SK-N-SH (cell line): Measurements from ENCODE around the gene IL36G. TPM values are rescaled to one million over a fixed set of nuclear protein-coding genes. Genes with fewer than 3 reads are reported as not detected.

Experiments
- CTCF ChIA-PET: fragments of 300-600, 350-600 bp; formaldehyde crosslinking; extraction: SDS; loops from one replicate; lab custom pipeline; 2021; lab: Yijun Ruan, JAX
- POLR2A ChIA-PET: fragments of 350-600 bp; sonication (Branson Sonifier 250); formaldehyde crosslinking; extraction: SDS; loops from one replicate; lab custom pipeline; 2020; ENCODE audit warnings: antibody characterized with exemption, inconsistent platforms; lab: Yijun Ruan, JAX
- DNase-seq: peaks from one replicate; pipeline ENCODE4 v3.0.0; 2012
- H2AFZ ChIP-seq: fragments of 200-600 bp; sonication (generic); 2 replicates; pipeline ENCODE4 v1.8.1; 2016; ENCODE audit warnings: antibody characterized with exemption, mild to moderate bottlenecking, low read depth
- H3F3A ChIP-seq: fragments of 200-600 bp; sonication (generic); replicated peaks from 2 replicates; pipeline ENCODE3; 2016; ENCODE audit warnings: antibody characterized with exemption, mild to moderate bottlenecking; ENCODE audit not compliant: insufficient read depth
- H3K27ac ChIP-seq, 2 experiments: fragments of 200-500 bp in 1 of 2; fragments of 200-600 bp in 1 of 2; sonication (Bioruptor generic) in 1 of 2; sonication (generic), shearing (Covaris generic) in 1 of 2; 2 replicates each; pipeline versions ENCODE4 v1.5.1 to v1.6.1; 2014 to 2016; ENCODE audit warnings: low read depth in 2 of 2, inconsistent platforms in 1 of 2, low read length in 1 of 2, mild to moderate bottlenecking in 1 of 2, mixed read lengths in 1 of 2
- H3K27me3 ChIP-seq: fragments of 200-600 bp; sonication (generic), shearing (Covaris generic); 2 replicates; pipeline ENCODE4 v1.6.1; 2016; ENCODE audit warnings: mixed run types; ENCODE audit not compliant: insufficient read depth
- H3K36me3 ChIP-seq, 2 experiments: fragments of 200-500 bp in 1 of 2; fragments of 200-600 bp in 1 of 2; sonication (Bioruptor generic) in 1 of 2; sonication (generic) in 1 of 2; replicated peaks in 1 of 2; 2 replicates each; pipeline versions ENCODE3 to v1.5.1; 2014 to 2016; ENCODE audit warnings: low read length in 1 of 2, mild to moderate bottlenecking in 1 of 2; ENCODE audit not compliant: insufficient read depth in 2 of 2, control insufficient read depth in 1 of 2
- H3K4me1 ChIP-seq, 2 experiments: fragments of 200-500 bp in 1 of 2; fragments of 200-600 bp in 1 of 2; sonication (Bioruptor generic) in 1 of 2; sonication (generic), shearing (Covaris generic) in 1 of 2; 2 replicates each; pipeline versions ENCODE4 v1.5.1 to v1.6.1; 2014 to 2016; ENCODE audit warnings: low read depth in 1 of 2, low read length in 1 of 2, mixed run types in 1 of 2; ENCODE audit not compliant: insufficient read depth in 2 of 2, control insufficient read depth in 1 of 2
- H3K4me2 ChIP-seq: fragments of 200-600 bp; sonication (generic), shearing (Covaris generic); 2 replicates; pipeline ENCODE4 v1.6.1; 2017; ENCODE audit warnings: mixed run types
- H3K4me3 ChIP-seq, 2 experiments: fragments of 200-500 bp in 1 of 2; fragments of 200-600 bp in 1 of 2; sonication (Bioruptor generic) in 1 of 2; sonication (generic), shearing (Covaris generic) in 1 of 2; 2 replicates each; pipeline versions ENCODE4 v1.5.1 to v1.8.1; 2014 to 2016; ENCODE audit warnings: low read depth in 2 of 2, inconsistent platforms in 1 of 2, low read length in 1 of 2, mild to moderate bottlenecking in 1 of 2, mixed read lengths in 1 of 2, moderate library complexity in 1 of 2
- H3K79me2 ChIP-seq: fragments of 200-600 bp; sonication (generic); 2 replicates; pipeline ENCODE4 v1.8.1; 2017; ENCODE audit warnings: mild to moderate bottlenecking; ENCODE audit not compliant: insufficient read depth
- H3K9ac ChIP-seq: fragments of 200-600 bp; sonication (generic); 2 replicates; pipeline ENCODE4 v1.6.1; 2017; ENCODE audit warnings: mixed run types
- H3K9me2 ChIP-seq: fragments of 200-600 bp; sonication (generic); 2 replicates; pipeline ENCODE4 v1.6.1; 2017; ENCODE audit warnings: mixed run types
- H3K9me3 ChIP-seq: fragments of 200-600 bp; sonication (generic); 2 replicates; pipeline ENCODE4 v1.6.1; 2017; ENCODE audit warnings: mixed run types, mild to moderate bottlenecking, moderate library complexity
- H4K20me1 ChIP-seq: fragments of 200-600 bp; sonication (generic); 2 replicates; pipeline ENCODE4 v1.6.1; 2017; ENCODE audit warnings: mild to moderate bottlenecking, mixed run types; ENCODE audit not compliant: insufficient read depth
- EP300 ChIP-seq, 2 experiments: IDR thresholded peaks; 2 replicates each; pipeline versions ENCODE4 v1.4.0 to v1.6.1; 2012; ENCODE audit warnings: borderline replicate concordance in 1 of 2, low read depth in 1 of 2, low read length in 1 of 2
- EZH2phosphoT487 ChIP-seq: fragments of 200-600 bp; sonication (generic); IDR thresholded peaks from 2 replicates; pipeline ENCODE4 v1.6.1; 2017; ENCODE audit warnings: low read depth, mixed run types, mild to moderate bottlenecking, antibody characterized with exemption, moderate library complexity, borderline replicate concordance
- FOXJ3 ChIP-seq: sonication (generic); formaldehyde crosslinking; IDR thresholded peaks from 2 replicates; pipeline ENCODE4 v1.5.1; 2020; ENCODE audit warnings: mild to moderate bottlenecking, missing genetic modification reagents
- JUND ChIP-seq: IDR thresholded peaks from 2 replicates; pipeline ENCODE4 v1.4.0; 2012
- NFIC ChIP-seq: IDR thresholded peaks from 2 replicates; pipeline ENCODE4 v1.4.0; 2012; ENCODE audit warnings: borderline replicate concordance
- RAD21 ChIP-seq: IDR thresholded peaks from 2 replicates; pipeline ENCODE4 v1.6.1; 2012; ENCODE audit warnings: mild to moderate bottlenecking, low read length
- RFX5 ChIP-seq: IDR thresholded peaks from 2 replicates; pipeline ENCODE4 v1.6.1; 2012; ENCODE audit warnings: mild to moderate bottlenecking, improper control_type of control experiment, low read length
- RXRA ChIP-seq: IDR thresholded peaks from 2 replicates; pipeline ENCODE4 v1.4.0; 2012; ENCODE audit warnings: low read depth, mild to moderate bottlenecking, borderline replicate concordance
- TCF12 ChIP-seq: IDR thresholded peaks from 2 replicates; pipeline ENCODE4 v1.4.0; 2012
- USF2 ChIP-seq: fragments of 150-350 bp; IDR thresholded peaks from 2 replicates; pipeline ENCODE4 v1.6.1; 2017; ENCODE audit warnings: antibody characterized with exemption, low read length, low read depth, borderline replicate concordance
- WGBS: methylation state at CpG from one replicate; pipeline ENCODE4 v1.1.6; 2017; ENCODE audit warnings: low lambda C conversion rate; 5-methylcytosine and 5-hydroxymethylcytosine counted together
- polyA plus RNA-seq, 3 experiments: library from polyadenylated mRNA; depleted of rRNA; stranded (reverse); fragments of >200 nt; gene quantifications; 2 replicates each; pipeline ENCODE4 v1.2.3, GENCODE V29; 2012

Gene IL36G
- polyA plus RNA-seq, 1 of the 3 experiments (the other 2 are of a cell fraction) = not detected

GRCh38 chr2:112944971-112945370 lies 32.8 kb upstream of the IL36G start:
- Histone ChIP-seq H3K9ac (no peak overlapping the region), H3K9me3 (peaks cover 8% of the 10 kb centered on the region; the same call in 1 of the 2 replicates), H3K4me2 (no peak overlapping the region), H3K27ac (no peak overlapping the region), H2AFZ (no peak overlapping the region), H3K27me3 (peaks cover 10% of the 10 kb centered on the region; the same call in 1 of the 2 replicates), H4K20me1 (no peaks in the 10 kb centered on the region), H3K79me2 (no peaks in the 10 kb centered on the region), H3F3A (no peaks in the 10 kb centered on the region), H3K36me3 (no peaks in the 10 kb centered on the region), H3K4me1 (no peaks in the 10 kb centered on the region), H3K9me2 (no peaks in the 10 kb centered on the region), H3K4me3 (no peak overlapping the region)
- DNase-seq = no peak
- WGBS = 0% methylated on average over 1 of the region's 1 CpG
- ChIA-PET CTCF (interaction anchor here (0.6 to 1.1 kb wide), 2 partner anchors 14 to 219 kb away, joined by 3 read pairs; no protein-coding TSS in a partner anchor), POLR2A (no interaction called here)
- TF ChIP-seq USF2 (no peak), FOXJ3 (no peak)

- H3K36me3 ChIP-seq = no peaks in the 10 kb centered on the region
- DNase-seq = no peak
- H3K9ac ChIP-seq = no peak overlapping the region
- CTCF ChIA-PET = interaction anchor here (0.7 to 4.5 kb wide), 3 partner anchors 13 to 298 kb away, joined by 3 to 23 read pairs (median 13); no protein-coding TSS in a partner anchor
- H3F3A ChIP-seq = no peaks in the 10 kb centered on the region
- no peak overlapping the region for H2AFZ ChIP-seq
- H3K27ac ChIP-seq = no peak overlapping the region
- POLR2A ChIA-PET = no interaction called here
- no peaks in the 10 kb centered on the region for H3K9me2 ChIP-seq
- H3K79me2 ChIP-seq = no peaks in the 10 kb centered on the region
- no peak overlapping the region for H3K4me3 ChIP-seq
- peaks cover 12% of the 10 kb centered on the region; the same call in 1 of the 2 replicates for H3K27me3 ChIP-seq
- TF ChIP-seq TCF12 (no peak), RXRA (no peak), RAD21 (no peak), JUND (no peak)
- no peaks in the 10 kb centered on the region for H3K4me1 ChIP-seq
- peaks cover 8% of the 10 kb centered on the region; the same call in 1 of the 2 replicates for H3K9me3 ChIP-seq
- H4K20me1 ChIP-seq = no peaks in the 10 kb centered on the region
- WGBS = 0% methylated on average over 2 of the region's 2 CpGs
- H3K4me2 ChIP-seq = no peak overlapping the region
Observed at GRCh38 chr2:112946086-112946485, 31.7 kb upstream of the IL36G start.

GRCh38 chr2:112947374-112947773 lies 30.4 kb upstream of the IL36G start:
- no peak overlapping the region for H2AFZ ChIP-seq
- DNase-seq = no peak
- H3K9ac ChIP-seq = no peak overlapping the region
- ChIA-PET POLR2A (no interaction called here), CTCF (interaction anchor here (2.4 to 4.5 kb wide), 2 partner anchors 12 to 198 kb away, joined by 13 to 23 read pairs; no protein-coding TSS in a partner anchor)
- no peaks in the 10 kb centered on the region for H3K79me2 ChIP-seq
- no peaks in the 10 kb centered on the region for H4K20me1 ChIP-seq
- H3K4me2 ChIP-seq = no peak overlapping the region
- no peaks in the 10 kb centered on the region for H3K36me3 ChIP-seq
- no peak overlapping the region for H3K27ac ChIP-seq
- H3K9me2 ChIP-seq = no peaks in the 10 kb centered on the region
- no peaks in the 10 kb centered on the region for H3K4me1 ChIP-seq
- H3K4me3 ChIP-seq = no peak overlapping the region
- H3F3A ChIP-seq = no peaks in the 10 kb centered on the region
- WGBS = 0% methylated on average over 2 of the region's 2 CpGs
- peaks cover 12% of the 10 kb centered on the region; the same call in 1 of the 2 replicates for H3K27me3 ChIP-seq
- no peak for TF ChIP-seq EP300 (IDR thresholded peaks at IDR 0.05; ENCODE audit: borderline replicate concordance in 1 of 2, low read depth in 1 of 2, low read length in 1 of 2)
- TF ChIP-seq EZH2phosphoT487 = no peak
- no peak for TF ChIP-seq RFX5
- no peak for TF ChIP-seq NFIC
- TF ChIP-seq, all 33 proteins: peak for 0
- peaks cover 8% of the 10 kb centered on the region; the same call in 1 of the 2 replicates for H3K9me3 ChIP-seq
